Urinary bladder (tissue), 4 donors: ENCODE results near the gene CXorf58. TPM values are rescaled to one million over a fixed set of nuclear protein-coding genes. Genes with fewer than 3 reads are reported as not detected.
"Not testable (repeated sequence)": the region's sequence is repeated elsewhere in the genome, so short reads cannot be mapped to it uniquely, and the experiment has no call there.

ENCODE experiments used
- DNase-seq: peaks from one replicate; pipeline ENCODE4 v3.0.0-alpha.2; 2015; ENCODE audit errors: extremely low spot score
- H3K27ac ChIP-seq: one replicate; pipeline ENCODE4 v1.5.1; 2013; ENCODE audit warnings: low read depth, mild to moderate bottlenecking, moderate library complexity
- H3K36me3 ChIP-seq: one replicate; pipeline ENCODE4 v1.6.1; 2013; ENCODE audit warnings: mild to moderate bottlenecking, moderate library complexity; ENCODE audit not compliant: insufficient read depth
- H3K4me1 ChIP-seq: one replicate; pipeline ENCODE4 v1.6.1; 2013; ENCODE audit warnings: mild to moderate bottlenecking, moderate library complexity; ENCODE audit not compliant: insufficient read depth
- H3K4me3 ChIP-seq: one replicate; pipeline ENCODE4 v1.5.1; 2013; ENCODE audit warnings: low read depth, low read length
- WGBS: extraction: QIAGEN DNeasy Blood & Tissue Kit; methylation state at CpG from one replicate; pipeline ENCODE4 v1.1.7; 2013; 5-methylcytosine and 5-hydroxymethylcytosine counted together
- polyA plus RNA-seq: library from polyadenylated mRNA; stranded (reverse); fragments of 200-250 nt; gene quantifications from one replicate; pipeline ENCODE4 v1.2.3, GENCODE V29; 2013
- total RNA-seq: library from RNA; depleted of rRNA; stranded (reverse); fragments of >200 nt; gene quantifications from one replicate; pipeline ENCODE4 v1.2.3, GENCODE V29; 2014
- donor health status: healthy with polysubstance abuse.
- donor health status: healthy.

The CXorf58 gene
- total and polyA plus RNA-seq, 2 donors: 0.09 TPM; not detected in 1

GRCh38 chrX:23887918-23888317 lies 19.9 kb upstream of the CXorf58 start:
- no peak overlapping the region for H3K27ac ChIP-seq
- 96% methylated on average over 4 of the region's 4 CpGs for WGBS
- H3K4me1 ChIP-seq: no peaks in the 10 kb centered on the region
- no peaks in the 10 kb centered on the region for H3K36me3 ChIP-seq
- no peak overlapping the region for H3K4me3 ChIP-seq
- DNase-seq: no peak

GRCh38 chrX:23888887-23889501 lies 18.8 kb upstream of the CXorf58 start:
- Histone ChIP-seq H3K27ac (no peak overlapping the region), H3K4me3 (no peak overlapping the region), H3K36me3 (no peaks in the 10 kb centered on the region), H3K4me1 (no peaks in the 10 kb centered on the region)
- 64% methylated on average over 3 of the region's 3 CpGs for WGBS
- DNase-seq: no peak

- 99% methylated on average over 4 of the region's 4 CpGs for WGBS
- Histone ChIP-seq H3K36me3 (no peaks in the 10 kb centered on the region), H3K27ac (no peak overlapping the region), H3K4me3 (no peak overlapping the region), H3K4me1 (no peaks in the 10 kb centered on the region)
- no peak for DNase-seq
Observed at GRCh38 chrX:23890933-23891332, 16.9 kb upstream of the CXorf58 start.

GRCh38 chrX:23894993-23895392 lies 12.8 kb upstream of the CXorf58 start:
- H3K4me1 ChIP-seq, H3K4me3 ChIP-seq, DNase-seq, H3K27ac ChIP-seq, H3K36me3 ChIP-seq: not testable (repeated sequence)
- WGBS: 94% methylated on average over 6 of the region's 6 CpGs

- DNase-seq, H3K36me3 ChIP-seq, H3K27ac ChIP-seq, H3K4me3 ChIP-seq, H3K4me1 ChIP-seq: not testable (repeated sequence)
- 89% methylated on average over 4 of the region's 4 CpGs for WGBS
Observed at GRCh38 chrX:23896539-23896938, 11.3 kb upstream of the CXorf58 start.

GRCh38 chrX:23896981-23897380 lies 10.8 kb upstream of the CXorf58 start:
- Histone ChIP-seq H3K4me3 (no peak overlapping the region), H3K4me1 (no peaks in the 10 kb centered on the region), H3K27ac (no peak overlapping the region), H3K36me3 (no peaks in the 10 kb centered on the region)
- 42% methylated on average over 2 of the region's 2 CpGs for WGBS
- no peak for DNase-seq

- Histone ChIP-seq H3K36me3 (no peaks in the 10 kb centered on the region), H3K4me3 (no peak overlapping the region), H3K27ac (no peak overlapping the region), H3K4me1 (no peaks in the 10 kb centered on the region)
- no peak for DNase-seq
- WGBS: 63% methylated on average over 3 of the region's 3 CpGs
Observed at GRCh38 chrX:23898412-23898959, 9.3 kb upstream of the CXorf58 start.

- H3K27ac ChIP-seq: no peak overlapping the region
- H3K4me3 ChIP-seq: no peak overlapping the region
- H3K4me1 ChIP-seq: no peaks in the 10 kb centered on the region
- DNase-seq: no peak
- WGBS: 65% methylated on average over 12 of the region's 12 CpGs
- no peaks in the 10 kb centered on the region for H3K36me3 ChIP-seq
Observed at GRCh38 chrX:23900220-23900797, 7.5 kb upstream of the CXorf58 start.

GRCh38 chrX:23901060-23901459 lies 6.7 kb upstream of the CXorf58 start:
- no peaks in the 10 kb centered on the region for H3K36me3 ChIP-seq
- H3K27ac ChIP-seq: no peak overlapping the region
- no peak overlapping the region for H3K4me3 ChIP-seq
- DNase-seq: no peak
- no peaks in the 10 kb centered on the region for H3K4me1 ChIP-seq
- WGBS: 69% methylated on average over 3 of the region's 3 CpGs

- Histone ChIP-seq H3K36me3 (no peaks in the 10 kb centered on the region), H3K4me3 (no peak overlapping the region), H3K4me1 (no peaks in the 10 kb centered on the region), H3K27ac (peak overlapping the region; percentile 38)
- 20% methylated on average over 1 of the region's 1 CpG for whole genome bisulfite sequencing
- no peak for DNase-seq
Observed at GRCh38 chrX:23901805-23902204, 6.0 kb upstream of the CXorf58 start.

- Histone ChIP-seq H3K36me3 (no peaks in the 10 kb centered on the region), H3K4me1 (no peaks in the 10 kb centered on the region), H3K4me3 (no peak overlapping the region), H3K27ac (peak overlapping the region; percentile 32)
- 1% methylated on average over 2 of the region's 2 CpGs for WGBS
- no peak for DNase-seq
Observed at GRCh38 chrX:23902419-23902818, 5.4 kb upstream of the CXorf58 start.

GRCh38 chrX:23904096-23904495 lies 3.7 kb upstream of the CXorf58 start:
- 63% methylated on average over 2 of the region's 2 CpGs for WGBS
- Histone ChIP-seq H3K4me3 (no peak overlapping the region), H3K36me3 (no peaks in the 10 kb centered on the region), H3K4me1 (no peaks in the 10 kb centered on the region), H3K27ac (no peak overlapping the region)
- DNase-seq: no peak

- no peaks in the 10 kb centered on the region for H3K36me3 ChIP-seq
- no peaks in the 10 kb centered on the region for H3K4me1 ChIP-seq
- DNase-seq: no peak
- peak overlapping the region; percentile 85 for H3K27ac ChIP-seq
- WGBS: 2% methylated on average over 12 of the region's 12 CpGs
- H3K4me3 ChIP-seq: peak overlapping the region; percentile 45
Observed at GRCh38 chrX:23907111-23907497, 702 bp upstream of the CXorf58 start.

GRCh38 chrX:23908219-23909004 lies 606 bp downstream of the CXorf58 start:
- no peaks in the 10 kb centered on the region for H3K36me3 ChIP-seq
- H3K4me3 ChIP-seq: no peak overlapping the region
- no peak for DNase-seq
- H3K27ac ChIP-seq: peak overlapping the region; percentile 80
- 28% methylated on average over 13 of the region's 13 CpGs for WGBS
- H3K4me1 ChIP-seq: no peaks in the 10 kb centered on the region
